Measurements from ENCODE around the gene VSIR.

The VSIR gene

GRCh38 chr10:71708897-71709882, 64.1 kb downstream of the VSIR start:
- TF ChIP-seq, protein P1, sequence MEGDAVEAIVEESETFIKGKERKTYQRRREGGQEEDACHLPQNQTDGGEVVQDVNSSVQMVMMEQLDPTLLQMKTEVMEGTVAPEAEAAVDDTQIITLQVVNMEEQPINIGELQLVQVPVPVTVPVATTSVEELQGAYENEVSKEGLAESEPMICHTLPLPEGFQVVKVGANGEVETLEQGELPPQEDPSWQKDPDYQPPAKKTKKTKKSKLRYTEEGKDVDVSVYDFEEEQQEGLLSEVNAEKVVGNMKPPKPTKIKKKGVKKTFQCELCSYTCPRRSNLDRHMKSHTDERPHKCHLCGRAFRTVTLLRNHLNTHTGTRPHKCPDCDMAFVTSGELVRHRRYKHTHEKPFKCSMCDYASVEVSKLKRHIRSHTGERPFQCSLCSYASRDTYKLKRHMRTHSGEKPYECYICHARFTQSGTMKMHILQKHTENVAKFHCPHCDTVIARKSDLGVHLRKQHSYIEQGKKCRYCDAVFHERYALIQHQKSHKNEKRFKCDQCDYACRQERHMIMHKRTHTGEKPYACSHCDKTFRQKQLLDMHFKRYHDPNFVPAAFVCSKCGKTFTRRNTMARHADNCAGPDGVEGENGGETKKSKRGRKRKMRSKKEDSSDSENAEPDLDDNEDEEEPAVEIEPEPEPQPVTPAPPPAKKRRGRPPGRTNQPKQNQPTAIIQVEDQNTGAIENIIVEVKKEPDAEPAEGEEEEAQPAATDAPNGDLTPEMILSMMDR (IDR thresholded peaks at IDR 0.05; ENCODE audit: low read depth, low read length) = no peak
- no peak overlapping the region for H3K4me3 ChIP-seq (ENCODE audit: low read depth, low read length)

GRCh38 chr10:71708301-71708703, 65.0 kb downstream of the VSIR start:
- H3K4me3 ChIP-seq (ENCODE audit: low read depth, low read length) = no peak overlapping the region
- TF ChIP-seq, protein P1 (IDR thresholded peaks at IDR 0.05; ENCODE audit: low read depth, low read length) = peak; percentile 68

DNA sequence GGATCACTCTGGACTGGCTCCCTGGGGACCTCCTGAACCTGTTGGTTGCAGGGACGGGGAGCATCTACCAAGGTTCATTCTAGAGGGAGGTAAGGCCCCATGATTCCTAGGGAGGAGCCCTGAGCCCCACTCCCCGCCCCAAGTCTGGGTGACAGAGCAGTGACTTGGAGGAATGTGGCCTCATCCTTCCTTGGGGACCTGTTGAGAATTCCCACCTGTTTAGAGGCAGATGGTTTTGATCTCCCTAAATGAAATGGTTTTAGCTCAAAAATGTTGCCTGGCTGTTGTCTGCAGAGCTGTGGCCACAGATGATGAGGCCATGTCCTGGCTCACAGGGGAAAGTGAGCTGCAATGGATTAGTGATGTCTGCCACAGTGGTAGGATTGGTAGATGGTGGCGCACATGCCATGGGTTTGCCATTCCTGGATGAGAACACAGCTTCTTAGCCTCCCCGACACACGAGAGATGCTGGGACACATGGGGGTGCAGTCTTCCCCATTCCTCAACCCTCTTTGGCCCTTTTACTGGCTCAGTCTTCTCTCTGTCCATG, 66.0 kb downstream of the VSIR start:
- H3K4me3 ChIP-seq (ENCODE audit: low read depth, low read length) = no peak overlapping the region
- TF ChIP-seq, protein P1 (IDR thresholded peaks at IDR 0.05; ENCODE audit: low read depth, low read length) = no peak

DNA sequence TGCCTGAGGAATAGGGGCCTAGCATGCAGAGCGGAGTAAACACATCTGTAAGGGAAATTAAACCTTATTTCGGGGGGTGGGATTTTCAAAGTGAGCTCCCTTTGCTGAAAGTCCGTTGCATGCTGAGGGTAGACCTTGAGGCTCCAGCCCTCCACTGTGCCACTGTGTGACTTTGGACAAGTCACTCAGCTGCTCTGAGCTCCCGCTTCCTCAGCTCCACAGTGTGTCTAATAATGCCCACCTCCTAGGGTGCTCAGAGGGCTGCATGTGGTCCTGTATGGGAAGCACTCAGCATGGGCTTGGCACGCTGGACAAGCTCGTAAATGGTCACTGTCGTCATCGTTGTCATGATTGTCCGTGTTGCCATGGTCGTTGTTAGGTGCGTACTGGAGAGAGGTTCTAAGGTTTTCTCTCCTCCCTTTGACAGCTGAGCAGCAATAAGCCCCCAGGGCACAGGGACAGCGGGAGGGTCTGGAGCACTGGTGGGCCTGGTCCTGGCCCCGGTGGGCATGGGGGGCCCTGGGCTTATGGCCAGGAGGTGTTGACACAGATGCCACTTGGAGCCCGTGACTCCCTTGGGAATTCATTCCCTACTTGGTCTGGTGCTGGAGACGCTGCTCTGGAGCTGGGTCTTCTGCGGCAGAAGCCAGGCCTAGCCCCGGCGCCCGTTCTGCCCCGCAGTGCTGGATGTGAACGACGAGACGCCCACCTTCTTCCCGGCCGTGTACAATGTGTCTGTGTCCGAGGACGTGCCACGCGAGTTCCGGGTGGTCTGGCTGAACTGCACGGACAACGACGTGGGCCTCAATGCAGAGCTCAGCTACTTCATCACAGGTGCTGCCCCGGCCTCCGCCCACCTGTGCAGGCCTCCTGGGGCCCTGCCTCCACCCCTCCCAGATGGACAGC, 66.9 kb downstream of the VSIR start:
- TF ChIP-seq, protein P1 (IDR thresholded peaks at IDR 0.05; ENCODE audit: low read depth, low read length) = no peak

GRCh38 chr10:71705582-71705981, 67.7 kb downstream of the VSIR start:
- TF ChIP-seq, protein P1 (IDR thresholded peaks at IDR 0.05; ENCODE audit: low read depth, low read length) = no peak
- no peak overlapping the region for H3K4me3 ChIP-seq (ENCODE audit: low read depth, low read length)

More for the DNA sequence above, 66.9 kb downstream of the VSIR start:
- H3K4me3 ChIP-seq (ENCODE audit: low read depth, low read length) = no peak overlapping the region

GRCh38 chr10:71704816-71705215, 68.5 kb downstream of the VSIR start:
- TF ChIP-seq, protein P1 (IDR thresholded peaks at IDR 0.05; ENCODE audit: low read depth, low read length) = no peak
- no peak overlapping the region for H3K4me3 ChIP-seq (ENCODE audit: low read depth, low read length)

All from WI38 (cell line).